GM10266 (cell line): ENCODE results near the gene PTPRN2.

ENCODE experiments used
- DNase-seq: peaks from one replicate; pipeline ENCODE4 v3.0.0; 2012; ENCODE audit errors: extremely low spot score
- CTCF ChIP-seq: IDR thresholded peaks from 2 replicates; pipeline ENCODE4 v1.5.1; 2012; ENCODE audit warnings: mild to moderate bottlenecking, low read depth; ENCODE audit not compliant: control insufficient read depth, insufficient read depth; ENCODE audit errors: missing control alignments

Gene PTPRN2

DNA sequence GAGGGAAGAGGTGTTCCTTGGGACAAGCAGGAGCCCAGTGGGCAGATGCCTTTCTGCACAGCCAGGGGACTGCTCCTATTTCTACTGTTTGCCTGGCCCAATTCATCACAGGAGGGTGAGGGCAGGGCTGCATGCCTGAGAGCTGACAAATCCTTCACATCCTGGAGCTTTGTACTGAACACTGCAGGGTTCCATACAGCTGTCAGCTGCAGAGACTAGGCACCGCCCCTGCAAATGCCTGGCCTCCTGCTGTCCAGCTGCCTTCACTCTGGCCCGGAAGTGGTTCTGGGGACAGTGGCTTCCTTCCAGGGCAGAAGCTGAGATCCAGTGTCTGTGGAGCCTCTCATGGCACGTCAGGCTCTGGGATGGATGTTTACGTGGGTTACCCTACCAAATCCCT is 780.1 kb downstream of the PTPRN2 start:
- TF ChIP-seq CTCF = no peak
- DNase-seq = no peak

GRCh38 chr7:157806711-157807110 is 780.9 kb downstream of the PTPRN2 start:
- no peak for DNase-seq
- TF ChIP-seq CTCF = no peak

DNA sequence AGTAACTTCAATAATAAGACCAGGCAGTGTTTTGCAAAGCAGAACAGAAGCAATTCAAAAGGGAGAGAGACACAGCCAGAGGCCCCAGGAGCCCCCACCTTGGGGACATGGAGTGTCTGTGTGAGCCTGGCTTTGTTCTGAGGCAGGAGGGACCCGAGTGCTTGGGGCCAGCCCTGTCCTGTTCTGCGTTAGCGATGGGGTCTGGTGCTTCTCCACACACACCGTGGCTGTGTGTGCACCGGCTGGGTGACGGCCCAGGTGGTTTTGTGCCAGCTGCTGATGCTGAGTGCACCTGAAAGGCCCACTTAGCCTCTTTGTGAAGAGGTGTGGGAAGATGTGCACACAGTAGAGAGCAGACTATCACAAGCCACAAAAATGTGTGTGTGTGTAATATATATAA is 781.9 kb downstream of the PTPRN2 start:
- no peak for DNase-seq
- no peak for TF ChIP-seq CTCF

DNA sequence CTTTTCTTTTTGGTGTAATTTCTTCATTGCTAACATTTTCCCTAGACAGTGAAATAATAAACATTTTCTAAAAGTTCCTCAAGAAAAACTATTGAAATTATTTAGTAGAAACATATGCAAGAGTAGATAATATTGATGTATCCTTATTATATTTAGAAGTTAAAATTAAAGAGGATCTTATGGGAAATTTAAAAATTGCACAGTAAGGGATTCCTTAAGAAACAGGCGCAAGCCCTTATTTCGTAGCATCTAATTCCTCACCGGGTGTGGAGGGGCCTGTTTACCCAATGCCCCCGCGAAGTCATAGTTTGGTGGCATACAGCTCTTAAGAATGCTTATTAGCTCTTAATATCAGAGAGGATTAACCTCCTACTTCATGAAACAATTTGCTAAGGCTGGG is 783.7 kb downstream of the PTPRN2 start:
- no peak for TF ChIP-seq CTCF
- no peak for DNase-seq

GRCh38 chr7:157801971-157802675 is 785.5 kb downstream of the PTPRN2 start:
- DNase-seq = no peak

GRCh38 chr7:157801113-157801512 is 786.5 kb downstream of the PTPRN2 start:
- DNase-seq = no peak
- no peak for TF ChIP-seq CTCF

More at GRCh38 chr7:157801971-157802675, 785.5 kb downstream of the PTPRN2 start:
- no peak for TF ChIP-seq CTCF

GRCh38 chr7:157800281-157800680 is 787.3 kb downstream of the PTPRN2 start:
- no peak for DNase-seq
- no peak for TF ChIP-seq CTCF
